HG03354 (cell line): ENCODE data around the gene MUSK.
A peak's percentile ranks its signal among the peaks of the same experiment; 100 is the strongest.

ENCODE experiments used
- ATAC-seq: cut with Tn5 transposase; IDR thresholded peaks from one replicate; pipeline ENCODE4 v1.9.1; 2021; ENCODE audit warnings: mild to moderate bottlenecking; ENCODE audit not compliant: unreplicated experiment, poor library complexity, severe bottlenecking

Gene MUSK

GRCh38 chr9:110668570-110669167 lies at the start of gene MUSK:
Gene MUSK (plus strand): TSS chr9:110668791. CDS start chr9:110668905, 114 bp downstream.
- no peak for ATAC-seq

GRCh38 chr9:110619831-110620230 lies 48.8 kb upstream of the MUSK start:
- ATAC-seq, result no peak

GRCh38 chr9:110620726-110621125 lies 47.9 kb upstream of the MUSK start:
- ATAC-seq, result no peak

GRCh38 chr9:110622368-110622767 lies 46.2 kb upstream of the MUSK start:
- ATAC-seq, result no peak

- ATAC-seq, result peak; percentile 51
Measured at GRCh38 chr9:110623462-110624025, 45.0 kb upstream of the MUSK start.

GRCh38 chr9:110626101-110626829 lies 42.3 kb upstream of the MUSK start:
- peak; percentile 97 for ATAC-seq

GRCh38 chr9:110635589-110635988 lies 33.0 kb upstream of the MUSK start:
- no peak for ATAC-seq

GRCh38 chr9:110638381-110638954 lies 30.1 kb upstream of the MUSK start:
- ATAC-seq, result no peak

- no peak for ATAC-seq
Measured at GRCh38 chr9:110640736-110641135, 27.9 kb upstream of the MUSK start.

GRCh38 chr9:110641293-110641692 lies 27.3 kb upstream of the MUSK start:
- no peak for ATAC-seq

GRCh38 chr9:110648696-110649095 lies 19.9 kb upstream of the MUSK start:
- no peak for ATAC-seq

- no peak for ATAC-seq
Measured at GRCh38 chr9:110650261-110650660, 18.3 kb upstream of the MUSK start.

- ATAC-seq, result no peak
Measured at GRCh38 chr9:110650991-110651411, 17.6 kb upstream of the MUSK start.

- no peak for ATAC-seq
Measured at GRCh38 chr9:110655754-110656641, 12.6 kb upstream of the MUSK start.

- no peak for ATAC-seq
Measured at GRCh38 chr9:110659891-110660541, 8.6 kb upstream of the MUSK start.

GRCh38 chr9:110669433-110669832 lies 842 bp downstream of the MUSK start:
- no peak for ATAC-seq

GRCh38 chr9:110671849-110672248 lies 3.3 kb downstream of the MUSK start:
- no peak for ATAC-seq

- no peak for ATAC-seq
Measured at GRCh38 chr9:110672873-110673510, 4.4 kb downstream of the MUSK start.

- ATAC-seq, result no peak
Measured at GRCh38 chr9:110687497-110687896, 18.9 kb downstream of the MUSK start.
